Astrocyte of the hippocampus (primary cell): ENCODE measurements around the gene LMO4.

Experiments used
- DNase-seq: peaks from one replicate; pipeline ENCODE4 v3.0.0; 2011; ENCODE audit warnings: low read depth, low spot score

Gene LMO4

GRCh38 chr1:87328272-87329050 lies at the start of gene LMO4:
LMO4 (plus strand) TSS chr1:87328880; CDS start chr1:87332016, 3,136 bp downstream.
- DNase-seq: peak; percentile 99

DNA sequence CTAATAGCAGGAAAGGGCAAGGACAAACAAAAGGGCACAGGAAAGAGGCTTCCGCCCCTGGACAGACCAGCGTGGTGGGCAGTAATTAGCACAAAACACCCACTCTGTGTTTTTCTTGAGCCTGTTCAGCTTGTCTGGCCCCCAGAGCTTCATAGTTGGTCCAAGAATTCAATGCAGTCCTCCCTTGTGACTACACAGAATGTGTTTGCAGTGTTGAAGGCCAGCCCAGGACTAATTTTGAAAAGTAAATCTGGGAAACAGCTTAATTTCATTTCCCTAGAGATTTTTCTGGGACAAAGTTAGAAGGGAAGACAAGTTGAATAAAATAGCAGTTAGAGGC lies 49.2 kb upstream of the LMO4 start:
- no peak for DNase-seq

GRCh38 chr1:87279966-87280535 lies 48.6 kb upstream of the LMO4 start:
- DNase-seq: no peak

GRCh38 chr1:87284456-87285240 lies 44.0 kb upstream of the LMO4 start:
- no peak for DNase-seq

GRCh38 chr1:87291107-87291506 lies 37.6 kb upstream of the LMO4 start:
- DNase-seq: peak; percentile 83

DNA sequence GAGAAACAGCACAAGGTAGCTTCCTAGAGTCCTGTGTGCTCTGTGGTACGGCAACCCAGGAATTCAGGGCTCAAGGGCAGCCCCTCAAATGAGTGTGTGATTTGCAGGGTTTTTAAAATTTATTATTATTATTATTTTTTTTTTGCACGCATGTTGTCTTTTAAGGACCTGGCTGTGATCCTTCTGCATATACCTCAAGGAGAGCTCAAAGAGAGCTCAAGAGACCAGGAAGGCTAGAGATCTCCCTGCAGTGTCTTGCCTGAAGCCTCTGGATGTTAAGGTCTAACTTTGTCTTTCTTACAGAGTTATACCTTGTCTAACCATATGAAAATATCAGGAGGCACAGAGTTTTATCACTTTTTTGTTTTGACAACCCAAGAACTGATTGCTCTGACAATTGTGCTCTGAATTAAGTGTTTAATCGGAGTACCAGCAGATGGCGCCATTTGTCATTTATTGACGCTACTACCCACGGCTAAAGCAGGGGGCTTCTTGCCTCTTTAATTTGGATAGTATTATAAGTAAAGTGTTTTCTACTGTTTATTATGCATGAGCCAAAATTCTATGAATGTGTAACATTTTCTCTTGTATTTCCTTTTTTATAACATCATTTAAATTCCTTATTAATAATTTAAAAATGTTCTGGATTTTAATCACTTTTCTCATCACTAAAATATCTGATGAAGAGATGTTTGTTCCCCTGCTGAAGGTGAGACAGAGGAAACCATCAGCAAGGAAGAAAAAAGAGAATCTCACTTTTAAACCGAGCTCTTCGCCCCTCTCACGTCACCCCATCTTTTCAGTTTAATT lies 35.8 kb upstream of the LMO4 start:
- peak; percentile 85 for DNase-seq

DNA sequence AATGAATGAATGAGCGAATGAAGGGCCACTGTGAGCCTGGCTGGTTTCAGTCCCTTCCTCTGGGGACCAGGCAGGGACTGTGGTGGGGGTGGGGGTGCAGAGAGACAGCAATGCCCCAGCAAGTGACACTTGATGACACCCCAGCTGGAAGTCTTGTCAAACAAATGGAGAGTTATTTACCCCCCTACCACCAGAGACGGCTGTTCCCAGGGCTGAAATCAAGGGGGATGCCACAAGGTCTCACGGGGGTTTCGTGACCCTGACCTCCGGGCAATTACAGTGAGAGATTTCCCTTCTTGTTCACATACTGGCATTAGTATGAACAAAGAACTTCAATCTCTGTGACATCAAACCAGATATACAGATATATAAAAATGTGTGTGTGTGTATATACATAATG lies 34.0 kb upstream of the LMO4 start:
- DNase-seq: no peak

DNA sequence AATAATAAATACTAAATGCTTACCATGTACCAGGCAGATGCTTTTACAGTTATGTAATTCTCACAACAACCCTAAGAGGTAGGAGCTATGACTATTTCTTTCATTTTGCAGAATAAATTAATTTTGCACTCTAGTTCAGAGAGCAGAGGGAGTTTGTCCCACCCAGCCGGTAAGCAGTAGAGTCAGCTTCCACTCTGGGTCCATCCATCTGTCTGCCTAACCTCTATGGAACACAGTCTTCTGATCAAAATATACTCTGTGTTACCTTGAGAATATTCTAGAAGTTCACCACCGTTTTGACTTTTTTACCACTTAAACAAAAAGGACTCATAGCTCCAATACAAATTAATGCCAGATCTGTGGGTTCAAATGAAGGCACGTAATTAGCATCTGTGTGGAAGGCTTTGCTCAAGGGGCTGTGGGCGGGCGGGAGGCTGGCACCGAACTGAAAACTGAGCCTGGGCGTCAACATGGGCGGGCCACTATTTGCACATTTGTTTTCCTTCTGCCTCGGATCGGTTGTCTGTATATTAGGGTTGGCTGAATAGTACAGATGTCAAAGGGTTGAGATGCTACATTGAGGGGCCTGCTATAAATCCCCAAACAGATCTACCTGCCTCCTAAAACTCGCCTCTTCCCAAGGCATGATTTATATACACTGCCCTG lies 33.1 kb upstream of the LMO4 start:
- no peak for DNase-seq

DNA sequence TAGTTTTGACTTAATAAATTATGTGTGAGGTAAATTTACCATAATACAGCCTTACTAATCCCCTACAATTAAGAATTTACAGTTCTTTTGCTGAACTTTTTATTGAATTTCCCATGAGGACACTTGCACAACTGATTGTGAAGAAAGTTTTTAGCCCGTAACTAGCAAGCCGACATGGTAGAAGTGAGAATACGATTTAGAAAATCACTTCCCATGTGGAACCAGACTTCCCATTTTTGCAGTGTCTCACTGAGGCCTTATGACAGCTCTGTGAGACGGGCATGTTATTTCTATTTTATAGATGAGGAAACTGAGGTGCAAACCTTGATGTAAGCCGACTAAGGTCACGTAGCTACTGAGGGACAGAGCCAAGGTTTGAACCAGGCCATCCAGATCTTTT lies 32.5 kb upstream of the LMO4 start:
- no peak for DNase-seq

GRCh38 chr1:87299661-87300060 lies 29.0 kb upstream of the LMO4 start:
- no peak for DNase-seq

- DNase-seq: no peak
Observed at GRCh38 chr1:87300628-87301027, 28.1 kb upstream of the LMO4 start.

- no peak for DNase-seq
Observed at GRCh38 chr1:87305151-87305550, 23.5 kb upstream of the LMO4 start.

GRCh38 chr1:87305762-87306161 lies 22.9 kb upstream of the LMO4 start:
- DNase-seq: no peak

GRCh38 chr1:87307306-87307705 lies 21.4 kb upstream of the LMO4 start:
- DNase-seq: no peak

GRCh38 chr1:87307931-87308330 lies 20.7 kb upstream of the LMO4 start:
- no peak for DNase-seq

DNA sequence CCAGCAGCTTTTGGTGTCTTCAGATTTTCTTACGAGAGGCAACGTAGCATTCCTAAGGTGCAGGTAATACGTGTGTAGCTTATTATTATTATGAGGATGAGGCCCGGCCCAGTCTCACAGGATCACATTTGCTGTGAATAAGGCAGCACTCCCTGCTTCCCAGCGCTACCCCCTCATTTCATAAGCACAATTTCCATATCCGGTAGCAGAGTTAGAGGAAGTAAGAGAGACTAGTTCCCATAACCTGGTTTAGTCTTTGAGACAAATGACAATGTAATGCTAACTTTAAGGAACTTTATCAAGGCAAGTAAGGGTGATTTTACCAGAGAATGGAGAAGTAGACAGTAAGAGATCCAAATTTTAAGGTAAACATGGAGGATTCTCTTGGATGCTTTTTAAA lies 14.6 kb upstream of the LMO4 start:
- no peak for DNase-seq

- no peak for DNase-seq
Observed at GRCh38 chr1:87318056-87318650, 10.5 kb upstream of the LMO4 start.

DNA sequence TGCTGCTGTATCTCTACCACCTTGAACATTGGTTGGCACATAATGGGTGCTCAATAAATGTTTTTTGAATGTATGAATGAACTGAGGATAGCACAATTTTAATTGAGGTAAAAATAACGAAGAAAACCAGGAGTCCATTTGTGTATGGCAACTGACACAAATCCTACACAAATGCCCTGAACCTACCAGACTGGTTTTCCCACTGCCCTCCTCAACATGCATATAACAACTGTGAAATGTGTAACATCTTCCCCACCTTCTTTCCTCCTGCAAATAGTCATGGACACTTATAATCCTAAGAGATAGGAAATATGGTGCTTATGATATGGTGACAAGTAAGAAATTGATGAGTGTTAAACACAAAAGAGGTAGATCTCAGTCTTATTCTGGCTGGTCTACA lies 9.9 kb upstream of the LMO4 start:
- no peak for DNase-seq

GRCh38 chr1:87325982-87326738 lies 2.5 kb upstream of the LMO4 start:
- DNase-seq: peak; percentile 80
